ENCODE data around the gene PTER.
A peak's percentile ranks its signal among the peaks of the same experiment; 100 is the strongest.

PTER gene

DNA sequence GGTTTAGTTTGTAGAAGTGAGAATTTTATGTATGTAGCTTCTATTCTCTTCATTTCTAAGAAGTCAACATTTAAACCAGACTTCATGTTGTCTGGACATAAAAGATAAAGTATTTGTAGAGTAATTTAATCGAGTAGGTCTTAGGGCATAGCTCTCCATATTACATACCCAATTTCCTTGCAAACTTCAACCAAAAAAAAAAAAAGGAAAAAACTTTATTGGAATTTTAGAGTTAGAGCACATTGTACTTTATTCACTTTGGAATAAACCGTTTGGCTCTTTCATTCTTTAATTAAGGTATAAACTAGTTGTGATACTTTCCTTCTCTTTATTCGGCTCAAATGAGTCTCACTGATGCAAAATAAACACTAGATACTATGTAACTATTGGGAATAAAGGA lies 36.0 kb downstream of the PTER start:
- DNase-seq: no peak

DNA sequence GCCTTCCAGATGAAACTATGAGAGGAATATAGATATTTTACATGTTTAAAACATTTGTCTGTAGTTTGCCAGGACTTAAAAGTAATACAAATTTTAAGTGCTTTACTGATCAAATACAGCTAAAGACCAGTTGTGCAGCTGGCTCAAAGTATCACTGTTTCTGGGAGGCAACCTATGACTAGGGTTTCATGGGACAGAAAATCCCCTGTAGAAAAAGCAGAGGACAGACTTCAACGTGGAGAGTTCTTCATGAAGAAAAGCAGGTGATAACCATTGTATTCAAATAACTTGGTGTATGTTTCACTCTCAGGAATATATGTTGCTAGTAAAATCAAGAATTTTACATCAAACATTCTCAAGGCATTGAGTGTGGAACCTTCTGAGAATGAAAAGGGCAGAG lies 40.9 kb downstream of the PTER start:
- DNase-seq: no peak

DNA sequence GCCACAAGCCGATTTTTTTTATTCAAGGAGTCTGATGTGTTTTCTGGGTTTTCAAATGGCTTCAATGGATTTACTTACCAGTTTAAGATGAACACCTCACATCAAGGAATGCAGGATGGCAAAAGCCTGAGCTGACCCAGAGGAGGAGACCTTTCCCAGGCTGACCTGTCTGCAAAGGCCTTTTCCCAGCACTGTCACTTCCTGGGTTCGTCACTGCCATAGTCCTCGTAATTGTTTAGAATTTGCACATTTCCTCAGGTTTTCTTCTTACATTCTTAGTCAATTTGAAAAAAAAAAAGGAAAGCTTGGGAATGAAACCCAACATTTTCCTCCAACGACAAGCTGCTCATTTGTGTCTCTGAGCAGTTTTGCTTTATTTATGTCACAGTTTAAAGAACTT lies 42.0 kb downstream of the PTER start:
- DNase-seq: no peak

DNA sequence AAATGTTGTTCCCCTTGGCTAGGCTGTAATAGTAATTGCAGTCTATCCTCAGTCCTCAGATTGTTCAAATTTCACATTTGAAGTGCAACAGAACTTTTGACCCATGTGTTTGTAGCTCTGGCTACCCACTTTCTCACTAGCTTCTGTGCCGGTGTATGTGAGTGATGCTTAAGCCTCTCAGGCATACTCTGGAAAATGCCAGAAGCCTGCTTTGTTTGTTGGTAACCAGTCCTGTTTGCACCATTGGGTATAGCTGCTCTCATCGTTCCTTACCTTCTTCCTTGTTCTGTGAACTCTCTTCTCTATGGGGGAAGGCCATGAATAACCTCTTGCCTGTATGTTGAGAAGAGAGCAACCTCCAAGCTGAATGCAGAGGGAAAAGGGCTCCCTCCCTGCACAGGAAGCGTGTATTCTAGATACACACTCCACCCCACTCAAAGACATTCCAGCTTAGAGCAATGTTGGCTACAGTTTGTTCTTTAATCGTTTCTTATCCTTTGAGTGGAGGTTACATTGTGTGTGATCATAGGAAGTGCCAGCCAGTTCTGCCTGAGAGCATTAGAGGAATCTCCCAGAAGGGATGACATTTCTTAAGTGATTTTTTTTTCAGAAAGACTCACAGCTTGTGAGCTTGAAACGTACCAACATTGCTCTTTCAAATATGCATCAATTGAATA lies 44.4 kb downstream of the PTER start:
- DNase-seq: no peak

- DNase-seq: no peak
These were observed 46.6 kb downstream of the PTER start for GRCh38 chr10:16483241-16483917.

DNA sequence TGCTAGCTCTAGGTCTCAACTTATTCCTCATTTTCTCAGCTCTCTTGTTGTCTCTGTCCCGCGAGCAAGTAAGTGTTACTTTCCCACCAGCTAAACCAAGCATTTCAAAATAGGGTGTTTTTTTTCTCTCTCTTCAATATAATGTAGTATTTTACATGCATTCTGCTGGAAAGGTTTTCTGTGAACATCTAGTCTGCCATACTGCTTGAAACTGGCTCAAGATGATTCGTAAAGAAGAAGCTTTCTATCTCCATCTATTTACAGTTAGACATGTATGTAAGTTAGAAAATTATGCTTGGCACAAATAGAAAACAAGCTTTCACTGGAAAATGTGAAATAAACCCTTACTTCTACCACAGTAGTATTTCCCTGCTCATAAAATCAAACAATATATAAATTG lies 53.7 kb downstream of the PTER start:
- no peak for DNase-seq

GRCh38 chr10:16491933-16492332 lies 55.1 kb downstream of the PTER start:
- no peak for DNase-seq

DNA sequence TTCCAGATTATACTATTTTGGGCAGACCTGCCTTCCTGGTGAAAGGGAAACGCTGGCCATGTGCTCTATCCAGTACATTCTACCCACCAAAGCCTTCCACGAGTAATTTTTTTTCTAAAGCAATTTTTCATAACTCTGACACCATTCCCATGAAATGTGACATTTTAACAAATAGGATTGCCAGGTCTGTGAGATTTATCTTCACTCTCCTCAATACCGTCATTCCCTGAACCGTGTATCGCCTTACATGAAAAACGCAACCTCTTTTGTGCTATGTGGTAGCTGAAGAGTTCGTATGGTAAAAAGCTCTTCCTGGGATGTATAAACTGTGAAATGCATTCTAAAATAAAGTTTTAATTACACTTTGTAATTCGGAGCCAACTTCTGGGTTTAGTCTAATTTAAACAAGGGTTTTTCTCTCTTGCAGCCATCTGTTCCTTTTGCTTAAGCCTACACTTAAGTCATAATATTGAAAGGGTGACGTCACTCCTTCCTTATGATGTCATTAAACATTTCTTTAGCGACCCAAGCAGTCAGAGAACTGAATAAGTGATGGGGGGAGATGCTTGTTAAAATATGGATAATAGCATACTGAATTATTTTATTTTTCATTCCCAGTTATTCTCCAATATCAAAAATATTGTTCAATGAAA lies 57.2 kb downstream of the PTER start:
- DNase-seq: no peak

DNA sequence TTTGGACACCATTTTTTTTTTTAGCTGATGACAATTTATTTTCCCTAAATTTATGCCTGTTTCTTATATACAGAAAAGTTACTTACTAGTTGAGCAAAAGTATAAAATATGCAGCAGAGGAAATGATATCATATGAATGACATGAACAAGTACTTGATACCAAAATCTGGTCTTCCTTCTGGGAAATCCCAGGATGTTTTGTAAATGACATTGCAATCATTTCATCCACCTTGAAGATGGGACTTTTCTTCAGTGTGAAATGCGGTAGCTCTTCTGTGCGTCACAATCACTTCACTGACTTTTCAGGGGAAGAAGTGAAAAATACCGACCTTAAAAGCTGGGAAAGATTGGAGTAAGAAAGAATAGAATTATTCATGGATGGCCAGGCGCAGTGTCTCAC lies 61.1 kb downstream of the PTER start:
- no peak for DNase-seq

- no peak for DNase-seq
These were observed 68.4 kb downstream of the PTER start for GRCh38 chr10:16505161-16505560.

DNA sequence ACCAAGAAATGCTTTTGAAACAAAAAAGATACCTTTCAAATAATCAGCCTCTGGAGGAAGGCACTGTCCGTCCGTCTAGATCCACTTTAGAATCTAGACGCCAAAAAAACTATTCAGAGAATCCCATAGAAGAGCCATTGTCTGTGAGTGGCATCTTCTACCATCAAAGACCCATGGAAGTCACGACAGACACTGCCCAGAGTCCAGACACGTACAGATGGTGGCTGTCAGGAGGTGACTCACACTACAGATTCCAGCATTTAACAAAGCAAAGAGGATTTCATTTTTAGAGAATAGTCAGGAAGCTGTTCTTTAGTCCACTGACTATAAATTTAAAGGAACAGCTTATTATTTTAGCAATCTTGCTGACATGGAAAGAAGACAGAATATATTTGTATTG lies 73.2 kb downstream of the PTER start:
- no peak for DNase-seq

GRCh38 chr10:16510843-16511242 lies 74.0 kb downstream of the PTER start:
- DNase-seq: no peak

- DNase-seq: no peak
These were observed 82.0 kb downstream of the PTER start for GRCh38 chr10:16518822-16519221.

DNA sequence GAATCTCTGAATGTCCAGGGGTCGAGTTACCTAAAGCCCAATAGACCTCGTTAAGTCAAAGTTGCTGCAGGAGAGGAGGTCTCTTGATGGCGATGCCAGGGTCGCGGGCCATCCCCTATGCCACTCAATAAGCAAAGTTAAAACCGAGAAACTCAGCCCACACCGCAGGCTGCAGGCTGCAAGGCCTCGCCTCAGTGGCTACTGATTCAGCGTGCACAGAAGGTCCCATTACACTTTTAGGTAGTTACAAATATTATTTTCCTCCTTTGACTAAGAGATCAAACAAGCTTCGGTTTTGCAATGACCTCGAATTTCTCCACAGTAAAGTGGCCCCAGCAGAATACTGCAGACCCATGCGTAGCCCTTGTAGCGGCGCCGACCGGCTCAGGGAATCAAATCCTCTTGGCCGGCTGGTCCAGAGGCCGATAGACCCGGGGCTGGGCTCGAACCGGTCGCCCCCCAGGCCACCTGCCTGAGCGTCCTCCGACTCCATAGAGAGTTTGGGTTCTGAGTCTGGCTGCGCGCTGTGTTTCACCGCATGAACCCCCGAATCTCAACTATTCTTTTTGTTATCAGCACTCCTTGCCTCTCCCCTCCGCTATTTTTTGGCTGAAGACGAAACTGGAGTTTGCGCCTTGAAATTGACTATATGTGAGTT lies 82.6 kb downstream of the PTER start:
- no peak for DNase-seq

DNA sequence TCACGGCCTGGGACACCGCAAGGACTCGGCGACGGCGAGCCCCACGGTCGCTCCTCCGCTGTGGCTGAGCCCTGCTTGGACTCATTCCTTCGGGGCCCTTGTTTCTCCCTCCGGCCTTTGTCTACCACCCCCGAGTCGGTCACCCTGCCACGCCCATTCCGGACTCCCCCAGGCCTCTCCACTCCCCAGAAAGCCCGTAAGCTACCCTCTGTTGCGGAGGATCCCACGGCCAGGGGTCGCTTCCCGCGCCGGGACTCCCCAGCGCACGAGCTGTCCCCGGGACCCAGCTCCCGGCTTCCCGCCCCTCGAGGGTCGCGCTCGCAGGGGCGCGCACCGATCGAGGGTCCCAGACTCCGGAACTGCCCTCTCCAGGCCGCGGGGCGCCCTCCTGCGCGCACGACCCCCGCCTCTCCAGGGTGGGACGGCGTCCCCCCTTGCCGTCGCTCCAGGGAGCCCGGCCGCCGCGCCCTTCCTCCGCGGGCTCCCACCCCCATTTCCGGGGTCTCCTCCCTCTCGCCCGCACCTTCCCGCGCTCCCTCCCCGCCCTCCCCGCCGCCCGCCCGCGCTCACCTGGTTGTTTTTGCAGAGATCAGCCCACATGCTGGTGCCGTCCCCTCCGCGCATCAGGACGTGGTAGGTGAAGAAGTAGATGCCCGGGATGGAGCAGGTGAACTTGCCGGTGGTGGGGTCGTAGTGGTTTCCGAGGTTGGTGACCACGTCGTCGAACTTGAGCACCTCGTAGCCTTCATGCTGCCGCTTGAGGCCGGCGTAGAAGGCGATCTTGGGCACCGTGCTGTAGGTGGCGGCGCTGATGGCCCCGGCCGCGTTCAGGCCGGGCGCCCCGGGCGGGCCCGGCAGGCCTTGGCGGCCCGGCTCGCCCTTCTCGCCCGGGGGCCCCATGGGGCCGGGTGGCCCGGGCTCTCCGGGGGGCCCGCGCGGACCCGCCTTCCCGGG lies 83.4 kb downstream of the PTER start:
- DNase-seq: no peak

DNA sequence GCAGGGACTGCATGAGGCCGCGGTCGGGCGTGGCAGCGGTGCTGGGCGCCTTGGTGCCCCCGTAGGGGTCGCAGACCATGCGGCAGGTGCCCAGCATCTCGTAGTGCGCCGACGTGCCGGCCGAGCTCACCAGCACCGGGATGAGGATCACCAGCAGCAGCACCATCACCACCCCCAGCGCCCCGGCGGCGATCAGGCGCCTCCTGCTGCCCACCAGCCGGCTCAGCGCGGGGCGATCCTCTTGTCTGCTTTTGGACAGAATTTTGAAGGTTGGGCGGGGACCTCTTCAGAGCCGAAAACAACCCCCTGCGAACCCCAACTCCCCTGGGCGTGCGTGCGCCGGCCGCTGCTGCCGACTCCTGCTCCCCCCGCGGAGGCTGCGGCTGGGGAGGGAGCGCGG lies 84.1 kb downstream of the PTER start:
- DNase-seq: peak in 1 of 2 donors; percentile 16

DNA sequence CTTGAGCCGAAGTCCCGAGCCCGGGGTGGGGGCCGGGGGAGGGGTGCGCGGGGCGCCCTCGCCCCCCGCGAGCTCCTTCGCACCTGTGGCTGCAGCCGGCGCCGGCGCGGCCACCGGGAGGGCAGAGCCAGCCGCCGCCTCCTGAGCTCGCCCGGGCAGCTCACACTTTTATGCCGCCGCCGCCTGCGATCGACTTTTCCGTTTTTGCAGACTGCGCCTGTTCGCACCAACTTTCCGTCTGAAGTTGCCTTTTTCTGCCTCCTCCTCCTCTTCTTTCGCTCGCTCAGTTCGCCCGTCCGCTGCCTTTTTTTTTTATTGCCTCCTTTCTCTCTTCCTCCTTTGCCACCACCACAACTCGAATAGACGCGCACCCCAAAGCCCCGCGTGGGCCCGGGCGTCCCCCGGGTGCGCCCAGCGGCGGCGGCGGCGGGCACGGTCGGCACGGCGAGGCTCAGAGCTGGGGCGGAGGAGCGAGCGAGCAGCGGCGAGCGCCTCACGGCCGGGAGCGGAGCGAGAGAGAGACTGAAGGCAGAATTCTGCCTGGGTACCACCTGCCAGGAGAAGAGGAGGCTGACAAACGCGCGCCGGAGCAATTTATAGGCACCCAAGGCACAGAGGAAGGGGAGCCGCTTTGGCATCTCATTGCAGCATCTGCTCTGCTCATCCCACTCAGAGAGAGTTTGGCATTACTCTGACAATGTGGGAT lies 84.7 kb downstream of the PTER start, which contains the start of gene C1QL3:
TSS of gene C1QL3 (minus strand) at position 569 of the 706 bp plus-strand sequence. CDS start 814 bp downstream, outside the sequence.
- no peak for DNase-seq

DNA sequence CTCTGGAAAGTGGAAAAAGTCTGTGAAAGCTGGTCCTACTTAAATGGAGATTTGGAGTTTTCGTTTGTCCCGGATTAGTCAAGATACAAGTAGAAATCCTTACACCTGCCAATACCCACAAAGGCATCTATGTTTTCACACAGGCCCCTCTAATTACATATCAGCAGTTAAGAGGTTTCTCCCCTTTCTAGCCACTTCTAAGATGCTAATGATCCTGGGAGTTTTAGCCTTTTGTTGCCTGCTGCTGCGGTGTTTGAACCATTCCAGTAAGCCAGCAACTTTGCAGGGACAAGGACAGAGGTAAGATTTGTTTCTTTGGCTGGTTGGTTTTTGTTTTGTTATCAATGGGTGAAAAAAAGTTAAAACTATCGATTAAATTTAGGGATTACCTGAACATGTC lies 90.6 kb downstream of the PTER start:
- DNase-seq: no peak

GRCh38 chr10:16529853-16530252 lies 93.0 kb downstream of the PTER start:
- DNase-seq: no peak

DNA sequence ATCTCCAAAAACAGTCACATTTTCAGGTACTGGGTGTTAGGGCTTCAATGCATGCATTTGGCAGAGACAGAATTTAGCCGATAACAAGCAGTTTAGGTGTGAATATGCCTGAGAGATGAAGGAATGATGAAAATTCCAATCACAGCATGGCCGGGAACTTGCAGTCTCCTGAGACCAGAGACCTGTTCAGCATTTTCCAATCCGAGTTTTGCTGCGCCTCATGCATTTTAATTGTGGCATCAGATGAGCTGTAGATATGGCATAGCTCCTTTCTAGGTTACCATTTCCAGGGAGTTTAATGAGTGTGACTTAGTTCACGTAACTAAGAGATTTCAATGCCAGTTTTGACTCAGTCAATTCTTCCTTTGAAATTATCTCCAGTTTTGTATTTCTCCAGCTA lies 99.3 kb downstream of the PTER start:
- DNase-seq: no peak

GRCh38 chr10:16544099-16544498 lies 107.3 kb downstream of the PTER start:
- no peak for DNase-seq

DNA sequence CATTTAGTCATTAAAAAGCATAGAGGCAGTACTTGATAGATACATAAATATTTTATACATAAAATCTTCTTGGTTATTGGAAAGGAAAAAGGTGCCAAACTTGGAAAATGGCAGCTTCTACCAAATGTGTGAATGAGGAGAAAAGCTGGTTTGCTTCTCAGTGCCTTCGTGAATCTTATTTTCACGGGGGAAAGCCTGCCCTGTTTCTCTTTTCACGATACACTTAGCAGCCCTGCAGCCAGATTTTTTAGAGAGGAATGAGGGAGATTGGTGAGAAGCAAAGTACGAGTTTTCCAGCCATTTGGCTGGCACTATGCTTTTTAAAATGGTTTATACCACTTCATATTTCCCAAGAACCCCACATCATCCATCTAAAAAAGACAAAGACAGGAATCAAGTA lies 107.8 kb downstream of the PTER start:
- no peak for DNase-seq

Measured in CD4-positive, alpha-beta T cell treated with Interleukin-4 for 1 hour (primary cell).